DMS79 treated with DMSO at 0.1 percent for 48 hours (cell line): Measurements from ENCODE around the gene FXYD3.
"Not testable (repeated sequence)": the region's sequence is repeated elsewhere in the genome, so short reads cannot be mapped to it uniquely, and the experiment has no call there.

Experiments
- DNase-seq: peaks from one replicate; lab custom pipeline; 2025; lab: John Stamatoyannopoulos, UW

Gene FXYD3

DNA sequence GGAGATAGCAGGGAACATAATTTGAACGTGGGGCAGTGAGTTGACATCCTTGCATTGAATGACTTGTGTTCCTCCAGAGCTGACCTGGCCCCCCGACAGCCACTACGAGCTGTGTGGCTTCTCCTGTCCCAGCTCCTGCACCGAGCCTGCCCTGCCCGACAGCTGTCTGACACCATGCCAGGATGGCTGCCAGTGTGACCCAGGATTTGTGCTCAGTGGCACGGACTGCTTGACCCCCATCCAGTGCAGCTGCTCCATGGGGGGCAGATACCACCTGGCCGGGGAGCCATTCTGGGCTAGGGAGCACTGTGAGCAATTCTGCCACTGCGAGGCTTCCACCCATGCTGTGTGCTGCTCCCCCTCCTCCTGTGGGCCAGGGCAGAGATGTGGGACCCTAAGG lies 29.2 kb upstream of the FXYD3 start:
- DNase-seq: no peak

DNA sequence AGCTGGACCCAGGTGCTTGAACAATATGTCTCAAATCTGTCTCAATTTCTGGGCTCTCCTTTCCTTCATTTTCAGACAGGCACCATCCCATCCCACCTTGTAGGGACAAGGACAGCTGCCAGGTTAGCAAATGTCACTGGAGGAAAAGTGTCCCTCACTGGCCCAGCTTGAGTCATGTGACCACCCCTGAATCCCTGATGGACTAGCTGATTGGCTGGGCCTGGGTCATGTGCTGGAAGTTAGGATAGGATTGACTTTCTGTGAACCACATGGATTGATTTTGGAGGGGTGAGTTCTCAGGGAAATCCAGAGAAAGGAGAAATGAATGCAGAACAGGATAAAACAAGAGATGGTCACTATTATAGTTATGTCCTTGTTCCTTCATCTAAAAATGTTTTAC lies 28.2 kb upstream of the FXYD3 start:
- DNase-seq: no peak

DNA sequence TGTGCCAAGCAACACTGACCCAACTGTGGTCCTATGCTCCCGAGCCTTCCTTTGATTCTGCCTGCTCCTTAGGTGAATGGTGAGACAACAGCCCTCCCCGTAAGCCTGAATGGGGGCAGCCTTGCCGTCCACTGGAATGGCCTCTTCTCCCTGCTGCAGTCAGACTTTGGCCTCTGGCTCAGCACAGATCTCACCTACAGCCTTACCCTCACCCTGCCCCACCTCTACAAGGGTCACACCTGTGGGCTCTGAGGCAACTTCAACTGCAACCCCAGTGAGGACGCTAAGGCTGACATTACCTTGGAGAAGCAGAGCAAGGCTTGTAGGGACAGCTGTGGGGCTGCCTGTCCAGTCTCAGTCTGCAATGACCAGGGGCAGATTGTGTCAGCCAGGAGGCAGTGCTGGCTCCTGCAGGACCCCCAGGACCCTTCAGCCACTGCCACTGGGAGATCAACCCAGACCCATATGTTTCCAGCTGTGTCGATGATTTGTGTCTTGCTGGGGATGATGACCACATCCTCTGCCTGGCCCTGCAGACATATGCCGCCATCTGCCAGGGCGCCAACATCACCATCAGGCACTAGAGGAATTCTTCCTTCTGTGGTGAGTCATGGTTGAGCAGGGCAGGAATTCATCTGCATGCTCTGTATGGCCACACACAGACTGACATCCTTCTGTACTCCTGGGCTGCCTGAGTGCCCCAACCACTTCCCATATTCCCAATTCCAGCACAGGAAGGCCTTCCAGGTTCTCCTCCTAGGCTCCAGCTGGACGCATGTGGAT lies 27.3 kb upstream of the FXYD3 start:
- DNase-seq: no peak

DNA sequence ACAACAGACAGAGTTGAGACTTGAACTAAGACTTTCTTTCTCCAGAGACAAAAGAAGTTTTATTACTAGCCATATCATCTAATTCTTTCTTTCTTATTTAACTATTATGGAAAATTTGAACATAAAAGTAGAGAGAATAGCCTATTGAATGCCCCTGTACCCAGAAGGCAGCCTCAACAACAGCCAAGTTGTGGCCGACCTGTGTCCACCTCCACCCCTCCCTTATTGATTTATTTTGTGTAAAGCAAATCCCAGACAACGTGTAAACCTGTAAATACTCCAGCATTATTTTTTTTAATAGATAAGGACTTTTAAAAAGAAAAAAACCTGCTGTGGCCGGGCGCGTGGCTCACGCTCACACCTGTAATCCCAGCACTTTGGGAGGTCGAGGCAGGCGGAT lies 26.1 kb upstream of the FXYD3 start:
- DNase-seq: no peak

DNA sequence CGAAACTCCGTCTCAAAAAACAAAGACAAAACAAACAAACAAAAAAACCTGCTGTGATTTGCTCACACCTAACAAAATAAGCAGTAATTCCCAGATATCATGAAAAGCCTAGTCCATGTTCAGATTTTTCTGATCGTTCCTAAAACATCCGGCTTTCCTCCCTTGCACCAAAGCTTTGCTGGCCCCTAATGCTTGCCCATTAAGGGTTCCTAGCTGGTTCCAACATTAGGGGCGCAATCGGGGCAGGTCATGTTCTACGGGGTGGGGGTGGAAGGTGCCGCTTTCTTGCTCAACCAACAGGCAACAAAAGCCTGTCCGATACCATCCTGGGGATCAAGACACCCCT lies 25.5 kb upstream of the FXYD3 start:
- DNase-seq: no peak

DNA sequence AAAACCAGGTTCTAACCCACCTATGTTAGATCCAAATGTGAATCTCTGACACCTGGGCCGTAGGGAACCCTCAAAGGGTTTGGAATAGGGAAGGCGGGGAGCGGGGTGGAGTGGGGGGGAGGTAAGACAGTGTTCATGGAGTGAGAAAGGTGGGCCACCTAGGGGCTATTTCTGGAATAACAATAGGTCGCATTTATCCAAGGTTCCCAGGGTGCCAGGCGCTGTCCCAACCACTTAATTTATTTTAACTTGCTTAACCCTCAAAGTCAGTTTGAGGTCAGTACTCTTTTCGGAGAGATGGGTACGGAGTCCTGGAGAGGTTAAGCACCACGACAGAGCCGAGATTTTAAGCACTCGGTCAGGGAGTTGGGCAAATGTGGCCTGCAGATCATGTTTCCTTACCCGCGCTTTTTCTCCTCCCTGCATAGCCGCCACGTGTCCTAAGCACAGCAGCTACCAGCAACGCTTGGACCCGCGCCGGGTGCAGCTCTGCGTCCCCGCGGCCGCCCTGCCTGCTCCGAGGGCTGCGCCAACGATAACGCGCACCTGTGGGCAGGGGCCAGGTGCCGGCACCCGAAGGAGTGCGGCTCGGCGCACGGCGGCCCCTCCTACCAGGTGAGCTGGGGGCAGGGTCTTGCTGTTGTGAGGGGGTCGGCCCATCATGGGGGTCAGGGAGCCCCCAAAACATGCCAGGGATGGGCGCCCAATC lies 25.0 kb upstream of the FXYD3 start:
- peak; percentile 15 for DNase-seq

DNA sequence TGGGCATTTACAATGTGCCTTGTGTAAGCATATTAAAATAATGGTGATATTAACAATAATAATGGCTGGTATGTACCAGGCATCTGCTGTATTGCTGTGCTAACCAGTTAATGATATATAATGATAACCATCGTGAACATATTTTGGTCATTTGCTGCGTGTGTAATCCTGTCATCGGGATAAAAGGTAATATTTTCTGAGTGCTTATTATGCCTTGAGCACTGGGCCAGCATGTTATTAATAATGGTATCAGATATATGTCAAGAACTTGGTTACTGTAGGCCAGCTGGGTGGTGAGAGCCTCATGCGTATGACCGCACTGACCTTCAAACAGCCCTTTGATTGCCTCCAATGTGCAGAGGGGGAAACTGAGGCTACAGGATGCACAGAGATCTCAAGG lies 22.2 kb upstream of the FXYD3 start:
- no peak for DNase-seq

DNA sequence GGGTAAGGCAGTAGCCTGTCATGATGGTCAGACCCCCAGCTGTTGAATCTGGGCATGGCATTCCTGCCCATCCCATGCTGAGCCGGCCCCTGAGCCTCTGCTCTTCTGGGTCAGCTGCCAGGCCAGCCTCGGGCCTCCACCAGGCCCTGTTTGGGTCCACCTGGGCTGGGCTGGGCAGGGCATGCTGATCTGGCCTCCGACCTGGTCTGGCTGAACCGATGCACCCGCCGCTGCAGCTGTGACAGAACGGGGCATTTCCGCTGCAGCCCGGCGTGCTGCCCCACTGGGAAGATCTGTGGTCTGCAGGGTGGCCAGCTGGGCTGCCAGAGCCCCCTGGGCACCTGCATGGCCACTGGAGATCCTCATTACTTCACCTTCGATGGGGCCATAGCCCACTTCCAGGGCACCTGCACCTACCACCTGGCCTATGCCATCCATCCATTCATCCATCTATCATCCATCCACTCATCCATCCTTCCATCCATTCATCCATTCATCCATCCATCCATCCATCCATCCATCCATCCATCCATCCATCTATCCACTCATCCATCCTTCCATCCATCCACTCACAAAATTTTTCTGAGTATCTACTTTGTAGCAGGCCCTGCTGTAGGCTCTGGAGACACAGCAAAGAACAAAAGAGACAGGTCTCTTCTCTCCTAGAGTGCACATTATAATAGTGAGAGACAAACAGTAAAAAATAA lies 21.5 kb upstream of the FXYD3 start:
- no peak for DNase-seq

DNA sequence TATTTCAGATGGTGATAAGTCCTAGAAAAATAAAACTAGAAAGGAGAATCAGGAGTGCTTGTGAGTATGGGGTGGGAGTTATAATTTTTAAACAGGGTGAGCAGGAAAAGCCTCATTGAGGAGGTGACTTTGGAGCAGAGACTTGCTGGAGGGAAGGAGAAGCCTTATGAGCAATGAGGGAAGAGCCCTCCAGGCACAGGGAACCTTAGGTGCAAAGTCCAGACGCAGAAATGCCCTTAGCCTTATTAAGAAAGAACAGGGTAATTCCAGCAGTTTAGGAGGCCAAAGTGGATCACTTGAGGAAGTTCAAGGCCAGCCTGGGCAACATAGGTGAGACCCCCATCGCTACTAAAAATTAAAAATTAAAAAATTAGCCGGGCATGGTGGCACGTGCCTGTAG lies 21.0 kb upstream of the FXYD3 start:
- no peak for DNase-seq

DNA sequence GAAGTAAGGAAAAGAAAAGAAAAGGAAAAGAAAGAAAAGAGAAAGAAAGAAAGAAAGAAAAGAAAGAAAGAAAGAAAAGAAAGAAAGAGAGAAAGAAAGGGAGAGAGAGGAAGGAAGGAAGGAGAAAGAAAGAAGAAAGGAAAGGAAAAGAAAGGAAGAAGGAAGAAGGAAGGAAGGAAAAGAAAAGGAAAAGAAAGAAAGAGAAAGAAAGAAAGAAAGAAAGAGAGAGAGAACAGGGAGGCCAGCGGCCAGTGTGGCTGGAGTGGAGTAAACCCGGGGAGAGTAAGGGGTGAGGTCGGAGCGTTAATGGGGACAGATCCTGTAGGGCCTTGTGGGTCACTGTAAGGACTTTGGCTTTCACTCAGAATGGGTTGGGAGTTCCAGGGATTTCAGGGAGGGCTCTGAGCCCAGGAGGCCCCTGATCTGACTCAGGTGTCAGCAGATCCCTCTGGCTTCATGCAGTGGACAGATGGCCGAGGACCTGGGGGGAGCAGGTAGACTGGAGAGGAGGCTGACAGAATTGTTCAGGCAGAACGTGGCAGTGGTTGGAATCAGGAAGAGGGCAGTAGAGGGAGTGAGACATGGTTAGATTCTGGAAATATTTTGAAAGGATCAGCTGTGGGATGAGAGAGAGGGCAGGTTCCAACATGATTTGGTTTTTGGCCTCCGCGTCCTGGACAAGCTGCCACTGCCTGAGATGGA lies 19.8 kb upstream of the FXYD3 start:
- DNase-seq: no peak

DNA sequence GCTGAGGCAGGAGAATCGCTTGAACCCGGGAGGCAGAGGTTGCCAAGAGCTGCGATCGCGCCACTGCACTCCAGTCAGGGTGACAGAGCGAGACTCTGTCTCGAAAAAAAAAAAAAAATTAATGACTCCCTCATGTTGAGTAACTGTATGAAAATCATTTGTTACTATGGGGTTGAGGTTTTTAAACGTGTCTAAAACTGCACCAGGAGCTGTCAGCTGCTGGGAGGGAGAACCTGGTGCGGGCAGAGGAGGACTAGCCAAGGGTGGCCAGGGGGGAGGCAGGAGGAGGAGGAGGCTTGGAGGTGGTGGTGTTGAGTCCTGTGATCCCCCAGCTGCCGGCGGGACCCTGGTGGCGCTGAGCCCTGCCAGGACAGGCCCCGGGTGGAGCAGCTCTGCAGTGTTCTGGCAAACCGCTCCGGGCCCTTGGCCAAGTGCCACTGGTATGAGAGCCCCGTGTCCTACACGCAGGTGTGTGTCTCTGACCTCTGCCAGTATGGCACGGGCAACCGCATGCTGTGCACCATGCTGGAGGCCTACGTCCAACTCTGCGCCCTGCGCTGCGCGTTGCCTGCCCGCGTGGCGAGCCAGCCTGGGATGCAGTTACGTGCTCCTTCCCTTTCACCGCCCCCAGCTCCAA lies 17.1 kb upstream of the FXYD3 start:
- peak; percentile 10 for DNase-seq

DNA sequence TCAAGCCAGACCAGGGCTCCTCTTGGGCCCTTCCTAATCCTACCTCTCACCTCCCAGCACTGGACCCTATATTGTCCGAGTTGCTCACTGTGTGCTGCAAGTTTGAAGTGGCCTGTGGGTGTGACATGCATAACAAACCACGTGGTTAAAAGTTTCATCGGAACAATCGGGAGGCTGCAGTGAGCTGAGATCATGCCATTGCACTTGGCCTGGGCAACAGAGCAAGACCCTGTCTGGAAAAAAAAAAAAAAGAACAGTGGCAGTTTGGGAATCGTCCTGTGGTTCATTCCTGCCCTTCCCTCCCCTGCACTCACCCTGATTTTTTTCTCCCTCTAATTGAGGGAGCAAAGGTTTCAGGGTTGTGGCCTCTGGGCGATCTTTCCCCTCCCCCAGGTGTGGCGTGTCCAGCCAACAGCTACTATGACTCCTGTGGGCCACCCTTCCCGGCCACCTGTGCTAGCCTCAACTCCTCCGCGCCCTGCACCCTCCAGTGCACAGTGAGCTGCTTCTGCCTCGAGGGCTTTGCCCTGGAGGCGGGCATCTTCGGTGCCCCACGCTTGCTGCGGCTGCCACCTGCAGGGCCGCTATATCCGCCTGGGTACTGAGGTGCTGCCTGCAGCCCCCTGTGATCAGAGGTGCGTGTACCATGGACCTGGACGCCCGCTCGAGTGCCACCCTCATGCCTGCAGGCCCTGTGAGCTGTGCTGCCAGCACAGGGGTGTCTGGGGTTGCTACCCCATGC lies 16.3 kb upstream of the FXYD3 start:
- no peak for DNase-seq

DNA sequence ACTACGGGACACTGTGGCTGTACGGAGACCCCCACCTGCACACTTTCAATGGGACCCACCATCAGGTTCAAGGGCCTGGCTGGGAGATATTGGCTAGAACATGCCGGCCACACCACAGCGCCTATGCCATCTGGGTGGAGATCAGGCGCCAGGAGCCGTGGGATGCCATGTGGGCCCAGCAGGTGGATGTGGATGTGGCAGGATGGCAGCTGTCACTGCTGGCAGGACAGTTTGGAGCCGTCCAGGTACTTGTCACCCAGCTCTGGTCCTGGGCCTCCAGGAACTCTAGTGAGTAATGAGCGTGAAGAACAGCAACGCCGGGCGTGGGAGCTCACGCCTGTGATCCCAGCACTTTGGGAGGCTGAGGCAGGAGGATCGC lies 15.7 kb upstream of the FXYD3 start:
- DNase-seq: no peak

DNA sequence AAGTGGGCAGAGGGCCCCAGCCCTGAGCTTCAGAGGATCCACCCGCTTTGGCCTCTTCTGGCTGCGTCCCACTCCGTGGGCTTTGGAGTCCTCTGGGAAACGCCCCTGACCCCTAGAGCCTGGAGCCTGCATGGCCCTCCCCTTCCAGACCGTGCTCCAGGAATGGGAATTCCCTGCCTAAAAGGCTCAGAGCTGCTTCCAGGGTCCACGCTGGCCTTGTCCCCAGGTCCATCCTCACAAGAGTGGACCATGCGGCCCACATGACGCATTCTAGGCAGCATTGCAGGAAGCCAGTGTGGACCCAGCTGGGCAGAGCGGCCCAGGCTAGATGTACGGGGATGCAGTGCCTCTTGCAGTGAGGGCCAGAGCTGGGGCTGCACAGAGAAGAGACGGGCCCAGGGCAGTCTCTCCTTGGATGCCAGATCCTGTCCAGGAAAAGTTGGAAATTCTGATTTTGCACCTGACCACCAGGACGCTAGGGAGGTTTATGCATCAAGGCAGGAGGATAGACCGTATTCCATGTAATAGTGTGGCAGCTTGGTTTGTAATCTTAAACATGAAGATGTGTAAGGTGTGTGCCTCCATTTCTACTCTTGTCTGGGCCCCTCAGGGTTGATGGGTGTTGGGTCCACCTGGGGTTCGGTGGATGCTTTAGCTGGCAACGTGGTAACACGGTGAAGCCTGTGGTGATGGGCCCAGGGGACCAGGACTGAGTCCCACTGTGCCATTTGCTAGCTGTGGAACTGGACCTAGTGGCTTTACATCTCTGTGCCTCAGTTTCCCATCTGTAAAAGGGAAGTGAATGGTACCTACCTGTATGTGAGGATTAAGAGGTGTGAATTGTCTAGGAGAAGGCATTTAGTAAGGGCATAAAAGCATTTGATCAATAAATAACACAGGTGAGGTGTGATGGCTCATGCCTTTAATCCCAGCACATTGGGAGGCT lies 14.8 kb upstream of the FXYD3 start:
- no peak for DNase-seq

DNA sequence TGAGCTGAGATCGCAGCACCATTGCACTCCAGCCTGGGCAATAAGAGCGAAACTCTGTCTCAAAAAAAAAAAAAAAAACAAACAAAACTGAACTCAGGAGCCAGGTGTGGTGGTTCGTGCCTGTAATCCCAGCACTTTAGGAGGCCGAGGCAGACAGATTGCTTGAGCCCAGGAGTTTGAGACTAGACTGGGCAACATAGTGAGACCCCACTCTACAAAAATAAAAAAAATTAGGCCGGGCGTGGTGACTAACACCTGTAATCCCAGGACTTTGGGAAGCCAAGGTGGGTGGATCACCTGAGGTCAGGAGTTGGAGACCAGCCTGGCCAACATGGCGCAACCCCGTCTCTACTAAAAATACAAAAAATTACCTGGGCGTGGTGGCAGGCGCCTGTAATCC lies 13.7 kb upstream of the FXYD3 start:
- DNase-seq: not testable (repeated sequence)

DNA sequence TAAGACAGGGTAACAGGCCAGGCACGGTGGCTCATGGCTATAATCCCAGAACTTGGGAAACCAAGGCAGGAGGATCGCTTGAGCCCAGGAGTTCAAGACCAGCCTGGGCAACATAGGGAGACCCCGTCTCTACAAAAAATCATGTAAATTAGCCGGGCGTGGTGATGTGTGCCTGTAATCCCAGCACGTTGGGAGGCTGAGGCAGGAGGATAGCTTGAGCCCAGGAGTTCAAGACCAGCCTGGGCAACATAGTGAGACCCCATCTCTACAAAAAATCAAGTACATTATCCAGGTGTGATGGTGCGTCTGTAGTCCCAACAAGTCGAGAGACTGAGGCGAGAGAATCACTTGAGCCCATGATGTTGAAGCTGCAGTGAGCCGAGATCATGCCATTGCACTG lies 12.0 kb upstream of the FXYD3 start:
- DNase-seq: not testable (repeated sequence)

DNA sequence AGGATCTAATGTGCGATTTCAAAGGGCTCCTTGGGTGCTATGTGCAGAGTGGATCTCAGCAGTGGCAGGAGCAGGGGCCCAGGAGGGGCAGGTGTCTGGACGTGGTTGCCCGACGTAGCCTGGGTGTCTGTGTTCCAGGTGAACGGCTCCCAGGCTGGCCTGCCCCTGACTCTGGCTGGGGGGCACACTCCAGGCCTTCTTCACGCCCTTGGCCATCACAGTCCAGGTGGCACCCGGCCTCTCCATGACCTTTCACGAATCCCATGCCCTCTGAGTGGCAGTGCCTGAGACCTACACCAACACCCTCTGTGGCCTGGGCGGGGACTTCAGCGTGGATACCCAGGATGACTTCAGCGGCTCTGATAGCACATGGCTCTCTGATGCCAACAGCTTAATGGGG lies 11.3 kb upstream of the FXYD3 start:
- no peak for DNase-seq

DNA sequence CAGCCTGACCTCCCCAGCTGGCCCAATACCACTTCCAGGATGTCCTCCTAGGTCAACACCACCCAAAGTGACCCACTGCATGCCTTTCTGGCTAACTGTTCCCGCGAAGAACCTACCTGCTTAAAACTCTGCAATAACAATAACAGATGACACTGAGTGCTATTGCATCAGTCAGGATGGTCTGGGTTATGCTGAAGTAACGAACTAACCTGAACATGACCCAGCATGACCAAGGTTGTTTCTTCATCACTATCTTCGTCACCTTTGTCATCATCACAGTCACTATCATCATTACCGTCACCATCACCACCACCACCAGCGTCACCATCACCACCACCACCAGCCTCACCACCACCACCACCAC lies 10.6 kb upstream of the FXYD3 start:
- no peak for DNase-seq

DNA sequence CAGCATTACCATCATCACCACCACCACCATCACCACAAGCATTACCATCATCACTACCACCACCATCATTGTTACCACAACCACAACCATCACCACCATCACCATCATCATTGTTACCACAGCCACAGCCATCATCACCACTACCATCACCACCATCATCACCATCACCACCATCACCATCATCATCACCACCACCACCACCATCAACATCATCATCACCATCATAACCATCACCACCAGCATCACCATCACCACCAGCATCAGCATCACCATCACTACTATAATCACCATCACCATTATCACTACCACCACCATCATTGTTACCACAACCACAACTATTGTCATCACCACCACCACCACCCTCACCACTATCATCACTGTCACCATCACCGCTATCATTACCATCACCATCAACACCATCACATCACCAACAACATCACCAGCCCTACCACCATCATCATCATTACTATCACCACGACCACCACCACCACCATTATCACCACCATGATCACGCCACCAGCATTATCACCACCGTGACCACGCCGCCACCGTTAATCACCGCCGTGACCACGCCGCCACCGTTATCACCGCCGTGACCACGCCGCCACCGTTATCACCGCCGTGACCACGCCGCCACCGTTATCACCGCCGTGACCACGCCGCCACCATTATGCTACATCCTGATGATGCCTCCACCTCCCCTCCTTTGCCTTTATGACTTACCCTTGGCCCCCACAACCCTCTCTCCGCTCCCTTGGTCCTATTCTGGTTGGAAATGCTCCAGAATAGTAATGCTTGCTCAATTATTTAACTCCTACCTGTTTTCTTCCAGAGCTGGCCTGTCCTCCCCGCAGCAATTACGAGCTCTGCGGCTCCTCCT lies 10.0 kb upstream of the FXYD3 start:
- no peak for DNase-seq

DNA sequence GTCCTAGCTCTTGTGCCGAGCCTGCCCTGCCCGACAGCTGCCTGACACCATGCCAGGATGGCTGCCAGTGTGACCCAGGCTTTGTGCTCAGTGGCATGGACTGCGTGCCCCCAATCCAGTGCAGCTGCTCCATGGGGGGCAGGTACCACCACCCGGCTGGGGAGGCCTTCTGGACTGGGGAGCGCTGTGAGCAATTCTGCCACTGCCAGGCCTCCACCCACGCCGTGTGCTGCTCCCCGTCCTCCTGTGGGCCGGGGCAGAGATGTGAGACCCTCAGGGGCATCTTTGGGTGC lies 9.4 kb upstream of the FXYD3 start:
- no peak for DNase-seq
